ENCODE results near the gene PPDPF.
"Not testable (repeated sequence)": the region's sequence is repeated elsewhere in the genome, so short reads cannot be mapped to it uniquely, and the experiment has no call there.

Gene PPDPF

DNA sequence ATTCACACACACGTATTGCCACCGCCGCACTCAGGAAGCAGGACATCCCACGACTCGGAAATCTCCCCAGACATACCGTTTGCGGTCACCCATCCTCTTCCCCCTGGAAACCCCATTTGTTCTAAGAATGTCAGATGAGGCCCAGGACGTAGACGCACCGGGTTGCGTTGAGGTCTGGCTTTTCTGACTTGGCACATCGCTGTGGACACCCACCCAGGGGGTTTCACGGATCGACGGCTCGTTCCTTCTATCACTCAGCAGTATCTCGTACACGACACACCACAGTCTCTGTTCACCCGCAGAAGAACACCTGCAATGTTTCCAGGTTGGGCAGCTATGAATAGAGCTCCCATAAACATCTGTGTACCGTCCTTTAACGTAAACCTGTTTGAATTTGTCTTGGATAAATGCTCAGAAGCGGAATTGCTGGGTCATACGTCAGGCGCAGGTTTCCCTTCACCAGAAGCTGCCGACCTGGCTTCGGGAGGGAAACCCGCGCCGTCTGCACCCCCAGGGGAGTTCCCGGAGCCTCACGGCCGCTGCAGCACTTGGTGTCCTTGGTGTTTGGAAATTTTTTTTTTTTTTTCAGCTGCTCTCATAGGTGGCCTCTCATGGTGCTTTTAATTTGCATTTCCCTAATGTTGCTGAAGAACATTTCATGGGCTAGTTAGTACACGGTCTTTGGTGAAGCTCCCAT is 12.3 kb upstream of the PPDPF start:
- FAIRE-seq (no peak), DNase-seq (ENCODE audit: insufficient read length, low spot score) (no peak)
- TF ChIP-seq, protein P1, sequence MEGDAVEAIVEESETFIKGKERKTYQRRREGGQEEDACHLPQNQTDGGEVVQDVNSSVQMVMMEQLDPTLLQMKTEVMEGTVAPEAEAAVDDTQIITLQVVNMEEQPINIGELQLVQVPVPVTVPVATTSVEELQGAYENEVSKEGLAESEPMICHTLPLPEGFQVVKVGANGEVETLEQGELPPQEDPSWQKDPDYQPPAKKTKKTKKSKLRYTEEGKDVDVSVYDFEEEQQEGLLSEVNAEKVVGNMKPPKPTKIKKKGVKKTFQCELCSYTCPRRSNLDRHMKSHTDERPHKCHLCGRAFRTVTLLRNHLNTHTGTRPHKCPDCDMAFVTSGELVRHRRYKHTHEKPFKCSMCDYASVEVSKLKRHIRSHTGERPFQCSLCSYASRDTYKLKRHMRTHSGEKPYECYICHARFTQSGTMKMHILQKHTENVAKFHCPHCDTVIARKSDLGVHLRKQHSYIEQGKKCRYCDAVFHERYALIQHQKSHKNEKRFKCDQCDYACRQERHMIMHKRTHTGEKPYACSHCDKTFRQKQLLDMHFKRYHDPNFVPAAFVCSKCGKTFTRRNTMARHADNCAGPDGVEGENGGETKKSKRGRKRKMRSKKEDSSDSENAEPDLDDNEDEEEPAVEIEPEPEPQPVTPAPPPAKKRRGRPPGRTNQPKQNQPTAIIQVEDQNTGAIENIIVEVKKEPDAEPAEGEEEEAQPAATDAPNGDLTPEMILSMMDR (IDR thresholded peaks at IDR 0.05; ENCODE audit: insufficient read depth, missing control alignments), result no peak

DNA sequence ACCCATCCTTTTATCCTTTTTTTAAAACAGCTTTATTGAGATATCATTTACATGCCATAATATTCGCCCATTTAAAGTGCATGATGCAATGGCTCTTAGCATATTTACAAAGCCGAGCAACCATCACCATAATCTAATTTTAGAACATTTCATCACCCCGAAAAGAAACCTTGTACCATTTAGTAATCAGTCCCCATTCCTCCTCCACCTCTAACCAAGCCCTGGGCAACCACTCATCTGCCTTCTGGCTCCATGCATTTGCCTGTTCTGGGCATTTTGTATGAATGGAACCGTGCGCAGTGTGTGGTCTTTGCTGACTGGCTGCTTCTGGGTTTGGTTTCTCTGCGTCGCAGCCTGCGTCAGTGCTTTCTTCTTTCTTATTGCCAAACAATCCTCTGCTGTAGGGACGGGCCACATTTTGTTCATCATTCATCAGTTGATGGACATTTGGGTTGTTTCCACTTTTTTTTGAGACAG is 11.4 kb upstream of the PPDPF start:
- FAIRE-seq, result no peak
- TF ChIP-seq, protein P1 (IDR thresholded peaks at IDR 0.05; ENCODE audit: insufficient read depth, missing control alignments), result no peak
- DNase-seq (ENCODE audit: insufficient read length, low spot score), result no peak

DNA sequence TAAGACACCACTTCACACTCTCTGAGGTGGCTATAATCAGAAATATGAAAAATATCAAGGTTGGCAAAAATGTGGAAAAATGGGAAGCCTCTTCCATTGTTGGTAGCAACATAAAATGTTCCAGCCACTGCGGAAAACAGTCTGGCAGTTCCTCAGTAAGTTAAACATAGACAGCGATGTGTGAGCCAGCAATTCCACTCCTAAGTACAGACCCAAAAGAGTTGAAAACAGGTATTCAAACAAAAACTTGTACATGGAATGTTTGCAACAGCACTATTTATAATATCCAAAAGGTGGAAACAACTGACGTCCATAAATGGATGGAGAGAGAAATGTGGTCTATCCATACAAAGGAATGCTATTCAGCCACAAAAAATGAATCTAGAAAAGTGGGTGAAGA is 7.4 kb upstream of the PPDPF start:
- TF ChIP-seq, protein P1 (IDR thresholded peaks at IDR 0.05; ENCODE audit: insufficient read depth, missing control alignments), result no peak
- no peak for FAIRE-seq
- no peak for DNase-seq (ENCODE audit: insufficient read length, low spot score)

DNA sequence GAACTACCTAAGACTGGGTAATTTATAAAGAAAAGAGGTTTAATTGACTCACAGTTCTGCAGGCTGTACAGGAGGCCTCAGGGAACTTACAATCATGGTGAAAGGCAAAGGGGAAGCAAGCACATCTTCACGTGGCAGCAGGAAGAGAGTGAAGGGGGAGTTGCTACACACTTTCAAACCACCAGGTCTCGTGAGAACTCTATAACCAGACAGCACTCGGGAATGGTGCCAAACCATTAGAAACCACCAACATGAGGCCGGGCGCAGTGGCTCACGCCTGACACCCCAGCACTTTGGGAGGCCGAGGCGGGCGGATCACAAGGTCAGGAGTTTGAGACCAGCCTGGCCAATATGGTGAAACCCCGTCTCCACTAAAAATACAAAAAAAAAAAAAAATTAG is 6.0 kb upstream of the PPDPF start:
- FAIRE-seq; DNase-seq (ENCODE audit: insufficient read length, low spot score): not testable (repeated sequence)

DNA sequence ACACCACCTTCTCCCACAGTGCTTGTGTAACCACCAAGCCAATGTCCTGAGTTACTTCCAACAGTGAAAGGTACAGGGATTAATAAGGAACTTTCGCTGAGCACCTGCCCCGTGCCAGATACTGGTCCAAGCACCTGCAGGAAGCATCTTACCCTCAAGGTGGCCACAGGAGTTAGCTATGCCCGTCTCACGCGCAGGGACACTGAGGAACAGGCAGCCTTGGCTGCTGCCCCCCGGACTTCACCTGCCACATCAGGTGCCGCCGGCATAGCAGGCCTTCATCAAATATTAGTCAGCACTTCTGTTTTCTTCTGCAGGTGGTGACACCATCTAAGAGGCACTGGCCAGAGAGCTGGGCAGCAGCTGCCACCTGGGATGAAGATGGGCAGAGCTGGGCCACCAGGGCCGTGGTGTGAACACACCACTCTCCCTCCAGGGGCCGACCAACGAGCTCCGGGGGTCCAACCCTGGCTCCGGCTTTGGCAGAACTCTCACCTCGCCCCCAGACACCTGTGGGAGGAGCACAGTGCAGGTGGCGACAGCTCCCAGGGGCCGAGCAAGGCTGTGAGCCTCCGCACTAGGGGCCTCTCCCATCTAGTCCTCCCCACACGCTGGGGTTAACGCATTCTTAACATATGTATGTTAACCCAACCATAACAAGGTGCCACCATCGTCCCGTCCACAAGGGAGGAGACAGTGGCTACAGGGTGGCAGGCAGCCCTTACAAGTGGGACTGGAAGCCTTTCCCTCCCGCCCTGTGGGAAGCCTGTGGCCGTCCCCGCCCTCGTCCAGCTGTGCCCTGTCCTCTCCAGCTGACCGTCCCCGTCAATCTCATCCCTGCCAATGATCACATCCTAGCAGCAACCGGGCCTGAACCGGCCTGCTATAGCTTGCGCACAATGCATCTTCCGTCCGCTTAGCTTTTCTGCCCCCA is 2.9 kb upstream of the PPDPF start:
- DNase-seq (ENCODE audit: insufficient read length, low spot score), result no peak
- TF ChIP-seq, protein P1 (IDR thresholded peaks at IDR 0.05; ENCODE audit: insufficient read depth, missing control alignments), result no peak
- FAIRE-seq, result no peak

DNA sequence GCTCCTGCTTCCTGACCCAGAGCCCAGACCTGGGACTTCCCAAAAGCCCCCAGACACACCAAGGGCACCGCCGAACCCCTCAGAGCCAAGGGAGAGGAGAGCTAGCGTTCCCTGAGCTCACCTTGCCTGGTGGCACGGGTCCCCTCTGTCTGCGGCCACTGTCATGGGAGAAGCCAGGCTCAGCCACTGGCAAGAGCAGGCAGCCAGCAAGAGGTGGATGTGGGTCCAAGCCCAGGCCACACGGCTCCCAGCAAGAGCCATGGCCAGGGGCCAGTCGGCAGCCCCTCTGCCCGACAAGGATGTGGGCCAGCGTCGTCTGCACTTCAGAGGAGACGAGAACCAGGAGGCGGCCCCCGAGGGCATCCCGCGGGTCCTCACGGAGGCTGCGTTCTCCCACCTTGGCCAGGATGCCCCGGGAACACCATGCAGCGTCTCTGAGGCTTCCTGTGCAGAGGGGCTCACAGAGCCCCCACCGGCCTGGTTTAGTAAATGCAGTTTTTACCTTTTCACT is 2.2 kb upstream of the PPDPF start:
- FAIRE-seq (no peak), DNase-seq (ENCODE audit: insufficient read length, low spot score) (no peak)
- TF ChIP-seq, protein P1 (IDR thresholded peaks at IDR 0.05; ENCODE audit: insufficient read depth, missing control alignments), result no peak

DNA sequence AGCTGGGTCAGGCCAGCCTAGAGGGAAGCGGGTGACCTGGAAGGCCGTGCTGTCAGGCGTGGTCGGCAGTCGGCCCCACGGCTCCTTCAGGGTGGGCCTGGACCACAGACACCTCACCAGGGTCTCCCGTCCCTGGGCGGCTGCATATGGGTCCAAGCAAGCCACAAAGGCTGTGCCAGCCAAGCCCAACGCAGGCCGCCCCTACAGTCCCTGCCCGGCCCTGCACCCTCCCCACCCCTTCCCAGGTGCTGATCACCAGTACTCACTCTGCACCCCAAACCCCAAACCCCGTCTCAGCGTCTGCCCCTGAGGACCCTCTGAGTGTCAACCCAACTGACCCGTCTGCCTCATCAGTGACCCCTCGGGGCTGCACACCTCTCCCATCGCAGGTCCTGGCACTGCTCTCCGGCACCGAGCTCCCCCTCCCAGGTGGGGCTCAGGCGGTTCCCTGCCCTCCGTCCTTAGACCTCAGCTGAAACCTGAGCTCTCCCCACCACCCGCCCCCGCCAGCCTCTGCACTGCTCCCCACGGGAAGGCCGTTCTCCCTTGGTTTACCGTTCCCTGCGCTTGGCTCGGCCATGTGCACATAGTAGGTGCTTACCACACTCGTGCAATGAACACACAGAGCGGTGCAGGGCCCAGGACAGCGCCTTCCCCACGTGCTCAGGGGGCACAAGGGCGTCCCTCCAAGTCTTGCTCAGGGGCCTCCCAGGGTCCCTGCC is 1.5 kb upstream of the PPDPF start:
- TF ChIP-seq, protein P1 (IDR thresholded peaks at IDR 0.05; ENCODE audit: insufficient read depth, missing control alignments), result no peak
- DNase-seq (ENCODE audit: insufficient read length, low spot score) (no peak), FAIRE-seq (no peak)
